A549 (cell line): Measurements from ENCODE around the gene LIN7A. TPM values are rescaled to one million over a fixed set of nuclear protein-coding genes. Genes with fewer than 3 reads are reported as not detected.

Experiments
- ATAC-seq, 2 experiments: fragments of 200-7000 bp in 1 of 2; fragments of >200 bp in 1 of 2; cut with Nextera tagmentation in 1 of 2; cut with Tn5 transposase in 1 of 2; 3 replicates each; pipeline versions ENCODE4 v1.8.0 to v1.9.1; 2018 to 2020; ENCODE audit warnings: mild to moderate bottlenecking in 1 of 2, moderate library complexity in 1 of 2
- CTCF ChIA-PET: fragments of 300-600 bp; sonication (Branson Sonifier 250); formaldehyde crosslinking; extraction: SDS; loops from one replicate; lab custom pipeline; 2021; ENCODE audit warnings: antibody characterized with exemption, inconsistent platforms; lab: Yijun Ruan, JAX
- POLR2A ChIA-PET: fragments of 350-600 bp; formaldehyde crosslinking; extraction: SDS; loops from one replicate; lab custom pipeline; 2021; ENCODE audit warnings: antibody characterized with exemption, inconsistent platforms; lab: Yijun Ruan, JAX
- DNase-seq, 2 experiments: peaks; one replicate each; pipeline versions ENCODE4 v3.0.0 to v3.0.0-alpha.2; 2011 to 2016; ENCODE audit warnings: low read depth in 1 of 2, low spot score in 1 of 2
- FAIRE-seq: peaks from 2 replicates; lab custom pipeline; 2011; peaks lifted over from hg19 to GRCh38; lab: Jason Lieb, UNC
- H3K27ac ChIP-seq, 2 experiments: fragments of >200 bp; sonication (Bioruptor Twin); formaldehyde crosslinking; 3 replicates each; pipeline ENCODE4 v1.5.1; 2016 to 2017
- H3K4me1 ChIP-seq: fragments of >200 bp; sonication (Bioruptor Twin); formaldehyde crosslinking; 3 replicates; pipeline ENCODE4 v1.6.1; 2016
- H3K4me2 ChIP-seq: fragments of >200 bp; sonication (Bioruptor Twin); formaldehyde crosslinking; 3 replicates; pipeline ENCODE4 v1.6.1; 2016
- H3K4me3 ChIP-seq: fragments of >200 bp; sonication (Bioruptor Twin); formaldehyde crosslinking; 3 replicates; pipeline ENCODE4 v1.5.1; 2016
- H3K9me3 ChIP-seq: fragments of >200 bp; sonication (Bioruptor Twin); formaldehyde crosslinking; 3 replicates; pipeline ENCODE4 v1.6.1; 2016
- CHD4 ChIP-seq: fragments of 200-600 bp; sonication (generic); IDR thresholded peaks from 2 replicates; pipeline ENCODE4 v1.6.1; 2016; ENCODE audit warnings: antibody characterized with exemption, mild to moderate bottlenecking, borderline replicate concordance
- HOXA7 ChIP-seq: fragments of 250-450 bp; sonication (Bioruptor Pico); IDR thresholded peaks from 2 replicates; pipeline ENCODE4 v1.5.0; 2020; ENCODE audit warnings: mild to moderate bottlenecking, moderate library complexity
- HOXB13 ChIP-seq: fragments of 250-450 bp; sonication (Bioruptor Pico); IDR thresholded peaks from 2 replicates; pipeline ENCODE4 v1.5.0; 2020; ENCODE audit warnings: low read depth, mild to moderate bottlenecking, moderate library complexity
- JUN ChIP-seq, 2 experiments: fragments of >200 bp; sonication (Bioruptor Twin); formaldehyde crosslinking; IDR thresholded peaks; 2 replicates in 1 of 2; 3 replicates in 1 of 2; pipeline ENCODE4 v1.6.1; 2016 to 2017
- JUNB ChIP-seq: fragments of >200 bp; sonication (Bioruptor Twin); formaldehyde crosslinking; IDR thresholded peaks from 2 replicates; pipeline ENCODE4 v1.6.1; 2016
- MAFK ChIP-seq: fragments of 450-650 bp; IDR thresholded peaks from 2 replicates; pipeline ENCODE4 v1.6.1; 2014; ENCODE audit not compliant: partially characterized antibody
- NPAS2 ChIP-seq: fragments of 250-450 bp; sonication (Bioruptor Pico); IDR thresholded peaks from 2 replicates; pipeline ENCODE4 v1.8.0; 2022; ENCODE audit warnings: mild to moderate bottlenecking, moderate library complexity, borderline replicate concordance
- PHF8 ChIP-seq: fragments of 200-600 bp; sonication (generic); IDR thresholded peaks from 2 replicates; pipeline ENCODE4 v1.6.1; 2016; ENCODE audit warnings: low read depth, mild to moderate bottlenecking, antibody characterized with exemption, moderate library complexity, borderline replicate concordance
- POLR2A ChIP-seq: IDR thresholded peaks from 2 replicates; pipeline ENCODE4 v1.6.1; 2012; ENCODE audit warnings: mild to moderate bottlenecking, low read length
- RFX5 ChIP-seq: fragments of 450-650 bp; IDR thresholded peaks from 2 replicates; pipeline ENCODE4 v1.7.1; 2014; ENCODE audit warnings: antibody characterized with exemption, mild to moderate bottlenecking, moderate library complexity
- RNF2 ChIP-seq: fragments of 200-600 bp; sonication (generic); IDR thresholded peaks from 2 replicates; pipeline ENCODE4 v1.6.1; 2016; ENCODE audit warnings: low read depth, mild to moderate bottlenecking, antibody characterized with exemption, moderate library complexity, borderline replicate concordance
- WGBS: methylation state at CpG from one replicate; pipeline ENCODE4 v1.1.6; 2017; ENCODE audit errors: missing lambda C conversion rate; 5-methylcytosine and 5-hydroxymethylcytosine counted together
- polyA plus RNA-seq, 4 experiments: library from polyadenylated mRNA; depleted of rRNA in 3 of 4; stranded (reverse); fragments of >200 nt; fragmentation: RNase III in 1 of 4; extraction: RNeasy Plus Mini Kit Qiagen cat#74134 plus additional on column Dnase treatment in 1 of 4; gene quantifications; 2 replicates in 3 of 4; 3 replicates in 1 of 4; pipeline ENCODE4 v1.2.3, GENCODE V29; 2011 to 2017
- TF ChIP-seq, protein P1 (sequence below): fragments of 200-600 bp; sonication (generic); IDR thresholded peaks from 2 replicates; pipeline ENCODE4 v1.6.1; 2016; ENCODE audit warnings: antibody characterized with exemption, mild to moderate bottlenecking, moderate library complexity
- TF ChIP-seq, protein P2 (sequence below): IDR thresholded peaks from 2 replicates; pipeline ENCODE4 v1.6.1; 2012
- TF ChIP-seq, protein P3 (sequence below): fragments of 250-450 bp; sonication (Bioruptor Pico); IDR thresholded peaks from 2 replicates; pipeline ENCODE4 v1.5.0; 2021; ENCODE audit warnings: mild to moderate bottlenecking, moderate library complexity, borderline replicate concordance
- TF ChIP-seq, protein P4 (sequence below): fragments of >200 bp; sonication (Bioruptor Twin); formaldehyde crosslinking; IDR thresholded peaks from 3 replicates; pipeline ENCODE4 v1.6.1; 2016
- TF ChIP-seq, protein P5 (sequence below): fragments of 450-650 bp; IDR thresholded peaks from 2 replicates; pipeline ENCODE4 v1.6.1; 2014; ENCODE audit warnings: antibody characterized with exemption
- TF ChIP-seq, protein P6 (sequence below): IDR thresholded peaks from 2 replicates; pipeline ENCODE4 v1.6.1; 2012
- TF ChIP-seq, protein P7 (sequence below): IDR thresholded peaks from 2 replicates; pipeline ENCODE4 v1.6.1; 2012; ENCODE audit warnings: low read depth, borderline replicate concordance

LIN7A gene
- polyA plus RNA-seq, 2 of the 4 experiments (the other 2 are of a cell fraction): 0.23 to 2.6 TPM

DNA sequence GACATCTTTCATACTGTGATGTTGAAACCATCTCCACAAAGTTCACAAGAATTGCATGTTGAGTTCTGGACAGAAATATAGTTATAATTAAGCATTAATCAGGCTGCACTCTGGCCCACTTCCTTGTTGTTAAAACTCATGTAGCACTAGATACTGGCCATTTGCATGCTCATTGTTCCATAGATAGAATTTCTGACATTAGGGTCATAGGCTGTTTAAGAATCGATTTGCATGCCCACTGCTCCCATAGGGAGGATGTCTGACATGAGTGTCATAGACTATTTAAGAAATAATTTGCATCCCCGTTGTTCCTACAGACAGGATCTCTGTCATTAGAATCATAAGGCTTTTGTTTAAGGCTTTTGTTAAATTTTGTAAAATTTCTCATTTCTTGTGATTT lies 170.8 kb downstream of the LIN7A start:
- ATAC-seq (no peak), FAIRE-seq (no peak), DNase-seq (no peak)
- Histone ChIP-seq H3K27ac (no peak overlapping the region), H3K4me2 (no peak overlapping the region), H3K4me1 (no peaks in the 10 kb centered on the region), H3K9me3 (no peaks in the 10 kb centered on the region), H3K4me3 (no peak overlapping the region)
- POLR2A ChIA-PET: no interaction called here
- 3% methylated on average over 2 of the region's 2 CpGs for WGBS
- CTCF ChIA-PET: no interaction called here
- TF ChIP-seq NPAS2 (no peak), CHD4 (no peak), JUN (IDR thresholded peaks at IDR 0.05) (no peak), MAFK (no peak), POLR2A (no peak), HOXA7 (no peak), HOXB13 (CRISPR knock-in tag) (no peak), RFX5 (no peak), RNF2 (no peak), PHF8 (no peak), JUNB (no peak)
- TF ChIP-seq, protein P1, sequence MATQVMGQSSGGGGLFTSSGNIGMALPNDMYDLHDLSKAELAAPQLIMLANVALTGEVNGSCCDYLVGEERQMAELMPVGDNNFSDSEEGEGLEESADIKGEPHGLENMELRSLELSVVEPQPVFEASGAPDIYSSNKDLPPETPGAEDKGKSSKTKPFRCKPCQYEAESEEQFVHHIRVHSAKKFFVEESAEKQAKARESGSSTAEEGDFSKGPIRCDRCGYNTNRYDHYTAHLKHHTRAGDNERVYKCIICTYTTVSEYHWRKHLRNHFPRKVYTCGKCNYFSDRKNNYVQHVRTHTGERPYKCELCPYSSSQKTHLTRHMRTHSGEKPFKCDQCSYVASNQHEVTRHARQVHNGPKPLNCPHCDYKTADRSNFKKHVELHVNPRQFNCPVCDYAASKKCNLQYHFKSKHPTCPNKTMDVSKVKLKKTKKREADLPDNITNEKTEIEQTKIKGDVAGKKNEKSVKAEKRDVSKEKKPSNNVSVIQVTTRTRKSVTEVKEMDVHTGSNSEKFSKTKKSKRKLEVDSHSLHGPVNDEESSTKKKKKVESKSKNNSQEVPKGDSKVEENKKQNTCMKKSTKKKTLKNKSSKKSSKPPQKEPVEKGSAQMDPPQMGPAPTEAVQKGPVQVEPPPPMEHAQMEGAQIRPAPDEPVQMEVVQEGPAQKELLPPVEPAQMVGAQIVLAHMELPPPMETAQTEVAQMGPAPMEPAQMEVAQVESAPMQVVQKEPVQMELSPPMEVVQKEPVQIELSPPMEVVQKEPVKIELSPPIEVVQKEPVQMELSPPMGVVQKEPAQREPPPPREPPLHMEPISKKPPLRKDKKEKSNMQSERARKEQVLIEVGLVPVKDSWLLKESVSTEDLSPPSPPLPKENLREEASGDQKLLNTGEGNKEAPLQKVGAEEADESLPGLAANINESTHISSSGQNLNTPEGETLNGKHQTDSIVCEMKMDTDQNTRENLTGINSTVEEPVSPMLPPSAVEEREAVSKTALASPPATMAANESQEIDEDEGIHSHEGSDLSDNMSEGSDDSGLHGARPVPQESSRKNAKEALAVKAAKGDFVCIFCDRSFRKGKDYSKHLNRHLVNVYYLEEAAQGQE: no peak
- TF ChIP-seq, protein P2, sequence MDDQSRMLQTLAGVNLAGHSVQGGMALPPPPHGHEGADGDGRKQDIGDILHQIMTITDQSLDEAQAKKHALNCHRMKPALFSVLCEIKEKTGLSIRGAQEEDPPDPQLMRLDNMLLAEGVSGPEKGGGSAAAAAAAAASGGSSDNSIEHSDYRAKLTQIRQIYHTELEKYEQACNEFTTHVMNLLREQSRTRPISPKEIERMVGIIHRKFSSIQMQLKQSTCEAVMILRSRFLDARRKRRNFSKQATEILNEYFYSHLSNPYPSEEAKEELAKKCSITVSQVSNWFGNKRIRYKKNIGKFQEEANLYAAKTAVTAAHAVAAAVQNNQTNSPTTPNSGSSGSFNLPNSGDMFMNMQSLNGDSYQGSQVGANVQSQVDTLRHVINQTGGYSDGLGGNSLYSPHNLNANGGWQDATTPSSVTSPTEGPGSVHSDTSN: no peak
- TF ChIP-seq, protein P3, sequence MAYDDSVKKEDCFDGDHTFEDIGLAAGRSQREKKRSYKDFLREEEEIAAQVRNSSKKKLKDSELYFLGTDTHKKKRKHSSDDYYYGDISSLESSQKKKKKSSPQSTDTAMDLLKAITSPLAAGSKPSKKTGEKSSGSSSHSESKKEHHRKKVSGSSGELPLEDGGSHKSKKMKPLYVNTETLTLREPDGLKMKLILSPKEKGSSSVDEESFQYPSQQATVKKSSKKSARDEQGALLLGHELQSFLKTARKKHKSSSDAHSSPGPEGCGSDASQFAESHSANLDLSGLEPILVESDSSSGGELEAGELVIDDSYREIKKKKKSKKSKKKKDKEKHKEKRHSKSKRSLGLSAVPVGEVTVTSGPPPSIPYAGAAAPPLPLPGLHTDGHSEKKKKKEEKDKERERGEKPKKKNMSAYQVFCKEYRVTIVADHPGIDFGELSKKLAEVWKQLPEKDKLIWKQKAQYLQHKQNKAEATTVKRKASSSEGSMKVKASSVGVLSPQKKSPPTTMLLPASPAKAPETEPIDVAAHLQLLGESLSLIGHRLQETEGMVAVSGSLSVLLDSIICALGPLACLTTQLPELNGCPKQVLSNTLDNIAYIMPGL (CRISPR knock-in tag): no peak
- TF ChIP-seq, protein P4, sequence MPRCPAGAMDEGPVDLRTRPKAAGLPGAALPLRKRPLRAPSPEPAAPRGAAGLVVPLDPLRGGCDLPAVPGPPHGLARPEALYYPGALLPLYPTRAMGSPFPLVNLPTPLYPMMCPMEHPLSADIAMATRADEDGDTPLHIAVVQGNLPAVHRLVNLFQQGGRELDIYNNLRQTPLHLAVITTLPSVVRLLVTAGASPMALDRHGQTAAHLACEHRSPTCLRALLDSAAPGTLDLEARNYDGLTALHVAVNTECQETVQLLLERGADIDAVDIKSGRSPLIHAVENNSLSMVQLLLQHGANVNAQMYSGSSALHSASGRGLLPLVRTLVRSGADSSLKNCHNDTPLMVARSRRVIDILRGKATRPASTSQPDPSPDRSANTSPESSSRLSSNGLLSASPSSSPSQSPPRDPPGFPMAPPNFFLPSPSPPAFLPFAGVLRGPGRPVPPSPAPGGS: no peak
- TF ChIP-seq, protein P5, sequence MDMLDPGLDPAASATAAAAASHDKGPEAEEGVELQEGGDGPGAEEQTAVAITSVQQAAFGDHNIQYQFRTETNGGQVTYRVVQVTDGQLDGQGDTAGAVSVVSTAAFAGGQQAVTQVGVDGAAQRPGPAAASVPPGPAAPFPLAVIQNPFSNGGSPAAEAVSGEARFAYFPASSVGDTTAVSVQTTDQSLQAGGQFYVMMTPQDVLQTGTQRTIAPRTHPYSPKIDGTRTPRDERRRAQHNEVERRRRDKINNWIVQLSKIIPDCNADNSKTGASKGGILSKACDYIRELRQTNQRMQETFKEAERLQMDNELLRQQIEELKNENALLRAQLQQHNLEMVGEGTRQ: no peak
- TF ChIP-seq, protein P6, sequence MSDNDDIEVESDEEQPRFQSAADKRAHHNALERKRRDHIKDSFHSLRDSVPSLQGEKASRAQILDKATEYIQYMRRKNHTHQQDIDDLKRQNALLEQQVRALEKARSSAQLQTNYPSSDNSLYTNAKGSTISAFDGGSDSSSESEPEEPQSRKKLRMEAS: no peak
- TF ChIP-seq, protein P7, sequence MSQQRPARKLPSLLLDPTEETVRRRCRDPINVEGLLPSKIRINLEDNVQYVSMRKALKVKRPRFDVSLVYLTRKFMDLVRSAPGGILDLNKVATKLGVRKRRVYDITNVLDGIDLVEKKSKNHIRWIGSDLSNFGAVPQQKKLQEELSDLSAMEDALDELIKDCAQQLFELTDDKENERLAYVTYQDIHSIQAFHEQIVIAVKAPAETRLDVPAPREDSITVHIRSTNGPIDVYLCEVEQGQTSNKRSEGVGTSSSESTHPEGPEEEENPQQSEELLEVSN: no peak
